Activated CD4-positive, alpha-beta T cell treated with anti-CD3 and anti-CD28 coated beads, Interleukin-2, amount 10 ng/mL, durations not matched to agents 7 days and 5 days (primary cell): Measurements from ENCODE around the gene IFRD2. TPM values are rescaled to one million over a fixed set of nuclear protein-coding genes. Genes with fewer than 3 reads are reported as not detected.
"Not testable (repeated sequence)": the region's sequence is repeated elsewhere in the genome, so short reads cannot be mapped to it uniquely, and the experiment has no call there.

Experiments
- CTCF ChIA-PET: fragments of 350-600 bp; sonication (Branson Sonifier 250); formaldehyde crosslinking; loops from one replicate; lab custom pipeline; 2021; ENCODE audit warnings: antibody characterized with exemption; lab: Charles Lee
- POLR2A ChIA-PET: fragments of 350-600 bp; sonication (Branson Sonifier 250); formaldehyde crosslinking; loops from one replicate; lab custom pipeline; 2021; ENCODE audit warnings: antibody characterized with exemption; lab: Charles Lee
- DNase-seq: peaks from one replicate; pipeline ENCODE4 v3.0.0-alpha.2; 2020
- H3K27ac Mint-ChIP-seq: one replicate; pipeline ENCODE4 v1.8.0; 2021; ENCODE audit warnings: mild to moderate bottlenecking, moderate library complexity, mixed read lengths
- H3K27me3 Mint-ChIP-seq: one replicate; pipeline ENCODE4 v1.8.0; 2021; ENCODE audit warnings: mixed read lengths
- H3K36me3 Mint-ChIP-seq: one replicate; pipeline ENCODE4 v1.8.0; 2021; ENCODE audit warnings: low read depth, mixed read lengths
- H3K4me1 Mint-ChIP-seq: one replicate; pipeline ENCODE4 v1.8.0; 2021; ENCODE audit warnings: mixed read lengths
- H3K4me3 Mint-ChIP-seq: one replicate; pipeline ENCODE4 v1.8.0; 2021; ENCODE audit warnings: mild to moderate bottlenecking, moderate library complexity, mixed read lengths
- H3K9me3 Mint-ChIP-seq: one replicate; pipeline ENCODE4 v1.8.0; 2021; ENCODE audit warnings: mixed read lengths
- total RNA-seq, 2 experiments: library from RNA; stranded (reverse); gene quantifications; one replicate each; pipeline ENCODE4 v1.2.3, GENCODE V29; 2021

IFRD2 gene
- total RNA-seq, 2 experiments from 2014 or later, result 59.4 to 66.0 TPM

- POLR2A ChIA-PET, result no interaction called here
- H3K27ac Mint-ChIP-seq, result no peak overlapping the region
- H3K4me1 Mint-ChIP-seq, result peaks cover 35% of the 10 kb centered on the region
- no peak for DNase-seq
- CTCF ChIA-PET, result interaction anchor here (0.6 to 2.9 kb wide), 18 partner anchors 12 to 734 kb away, joined by 3 to 23 read pairs (median 4); partner anchors contain the start of genes GNAI2, HYAL3, IFRD2 and NAA80
- no peaks in the 10 kb centered on the region for H3K36me3 Mint-ChIP-seq
- H3K4me3 Mint-ChIP-seq, result peak overlapping the region; percentile 32
- peaks cover 44% of the 10 kb centered on the region for H3K27me3 Mint-ChIP-seq
- no peaks in the 10 kb centered on the region for H3K9me3 Mint-ChIP-seq
Observed at GRCh38 chr3:50275141-50275995, 16.9 kb downstream of the IFRD2 start.

GRCh38 chr3:50274371-50275104 is 17.7 kb downstream of the IFRD2 start:
- DNase-seq, result peak; percentile 82
- Mint-ChIP-seq H3K4me3 (peak overlapping the region; percentile 48), H3K4me1 (peaks cover 35% of the 10 kb centered on the region), H3K36me3 (no peaks in the 10 kb centered on the region), H3K9me3 (no peaks in the 10 kb centered on the region), H3K27me3 (peaks cover 44% of the 10 kb centered on the region), H3K27ac (peak overlapping the region; percentile 69)
- ChIA-PET CTCF (interaction anchor here (0.6 to 2.9 kb wide), 14 partner anchors 11 to 85 kb away, joined by 3 to 23 read pairs (median 4); partner anchors contain the start of genes GNAI2 and IFRD2), POLR2A (no interaction called here)

- Mint-ChIP-seq H3K27ac (no peak overlapping the region), H3K4me3 (no peak overlapping the region), H3K9me3 (no peaks in the 10 kb centered on the region), H3K27me3 (peaks cover 45% of the 10 kb centered on the region), H3K4me1 (peaks cover 35% of the 10 kb centered on the region), H3K36me3 (no peaks in the 10 kb centered on the region)
- ChIA-PET CTCF (interaction anchor here (0.8 to 2.9 kb wide), 2 partner anchors 10 to 80 kb away, joined by 3 to 23 read pairs; no protein-coding TSS in a partner anchor), POLR2A (interaction anchor here (0.5 kb wide), 1 partner anchor 162 kb away, joined by 3 read pairs; no protein-coding TSS in a partner anchor)
- no peak for DNase-seq
Observed at GRCh38 chr3:50273689-50274065, 18.6 kb downstream of the IFRD2 start.

GRCh38 chr3:50272911-50273688 is 19.1 kb downstream of the IFRD2 start:
- ChIA-PET POLR2A (interaction anchor here (0.5 to 0.6 kb wide), 2 partner anchors 77 to 161 kb away, joined by 3 to 6 read pairs; no protein-coding TSS in a partner anchor), CTCF (interaction anchor here (0.6 to 2.9 kb wide), 8 partner anchors 9 to 1070 kb away, joined by 3 to 23 read pairs (median 4); no protein-coding TSS in a partner anchor)
- Mint-ChIP-seq H3K4me3 (peak overlapping the region; percentile 54), H3K27me3 (peaks cover 44% of the 10 kb centered on the region), H3K27ac (peak overlapping the region; percentile 26), H3K36me3 (no peaks in the 10 kb centered on the region), H3K4me1 (peaks cover 35% of the 10 kb centered on the region), H3K9me3 (no peaks in the 10 kb centered on the region)
- peak; percentile 87 for DNase-seq

- not testable (repeated sequence) for DNase-seq, H3K9me3 Mint-ChIP-seq, H3K36me3 Mint-ChIP-seq, H3K27ac Mint-ChIP-seq, H3K4me3 Mint-ChIP-seq
- ChIA-PET POLR2A (interaction anchor here (0.6 kb wide), 1 partner anchor 77 kb away, joined by 6 read pairs; no protein-coding TSS in a partner anchor), CTCF (interaction anchor here (0.6 to 2.6 kb wide), 11 partner anchors 9 to 1071 kb away, joined by 3 to 11 read pairs (median 4); partner anchors contain the start of gene GNAI2)
- Mint-ChIP-seq H3K27me3 (peaks cover 43% of the 10 kb centered on the region), H3K4me1 (peaks cover 35% of the 10 kb centered on the region)
Observed at GRCh38 chr3:50272538-50272910, 19.7 kb downstream of the IFRD2 start.

- Mint-ChIP-seq H3K4me3 (no peak overlapping the region), H3K36me3 (no peaks in the 10 kb centered on the region), H3K4me1 (peaks cover 35% of the 10 kb centered on the region), H3K27me3 (peaks cover 42% of the 10 kb centered on the region), H3K27ac (peak overlapping the region; percentile 65), H3K9me3 (no peaks in the 10 kb centered on the region)
- CTCF ChIA-PET, result interaction anchor here (1.0 to 2.6 kb wide), 11 partner anchors 8 to 77 kb away, joined by 3 to 11 read pairs (median 5); partner anchors contain the start of gene GNAI2
- DNase-seq, result no peak
- POLR2A ChIA-PET, result no interaction called here
Observed at GRCh38 chr3:50271314-50271936, 20.8 kb downstream of the IFRD2 start.

GRCh38 chr3:50270422-50271224 is 21.6 kb downstream of the IFRD2 start:
- H3K36me3 Mint-ChIP-seq, result no peaks in the 10 kb centered on the region
- POLR2A ChIA-PET, result no interaction called here

GRCh38 chr3:50269977-50270413 is 22.2 kb downstream of the IFRD2 start:
- Mint-ChIP-seq H3K4me3 (no peak overlapping the region), H3K4me1 (peaks cover 23% of the 10 kb centered on the region), H3K9me3 (no peaks in the 10 kb centered on the region), H3K27ac (no peak overlapping the region), H3K27me3 (peaks cover 33% of the 10 kb centered on the region), H3K36me3 (no peaks in the 10 kb centered on the region)
- no peak for DNase-seq
- ChIA-PET CTCF (interaction anchor here (0.5 to 2.6 kb wide), 4 partner anchors 9 to 76 kb away, joined by 3 to 11 read pairs (median 8); no protein-coding TSS in a partner anchor), POLR2A (no interaction called here)

More at GRCh38 chr3:50270422-50271224, 21.6 kb downstream of the IFRD2 start:
- Mint-ChIP-seq H3K9me3 (no peaks in the 10 kb centered on the region), H3K27ac (no peak overlapping the region), H3K4me1 (peaks cover 29% of the 10 kb centered on the region), H3K4me3 (no peak overlapping the region), H3K27me3 (peaks cover 40% of the 10 kb centered on the region)
- no peak for DNase-seq
- CTCF ChIA-PET, result interaction anchor here (0.5 to 2.6 kb wide), 9 partner anchors 9 to 76 kb away, joined by 3 to 11 read pairs (median 6); partner anchors contain the start of gene GNAI2

- no peak for DNase-seq
- POLR2A ChIA-PET, result no interaction called here
- CTCF ChIA-PET, result no interaction called here
- H3K27ac Mint-ChIP-seq, result no peak overlapping the region
- no peak overlapping the region for H3K4me3 Mint-ChIP-seq
- H3K36me3 Mint-ChIP-seq, result no peaks in the 10 kb centered on the region
- H3K4me1 Mint-ChIP-seq, result peaks cover 20% of the 10 kb centered on the region
- H3K27me3 Mint-ChIP-seq, result peaks cover 30% of the 10 kb centered on the region
- no peaks in the 10 kb centered on the region for H3K9me3 Mint-ChIP-seq
Observed at GRCh38 chr3:50269460-50269859, 22.8 kb downstream of the IFRD2 start.

- no peaks in the 10 kb centered on the region for H3K9me3 Mint-ChIP-seq
- no peak within 1 kb of the TSS for H3K4me3 Mint-ChIP-seq
- ChIA-PET CTCF (interaction anchor here (1.3 to 13.7 kb wide), 3 partner anchors 19 to 74 kb away, joined by 4 to 143 read pairs (median 8); no protein-coding TSS in a partner anchor), POLR2A (interaction anchor here (0.7 kb wide), 1 partner anchor 28 kb away, joined by 5 read pairs; no protein-coding TSS in a partner anchor)
- no peak within 1 kb of the TSS for H3K27ac Mint-ChIP-seq
- H3K4me1 Mint-ChIP-seq, result peaks cover 14% of the 10 kb centered on the region
- peaks cover 24% of the 10 kb centered on the region for H3K27me3 Mint-ChIP-seq
- DNase-seq, result no peak
- no peaks in the 10 kb centered on the region for H3K36me3 Mint-ChIP-seq
Observed at GRCh38 chr3:50268703-50269451, 23.4 kb downstream of the IFRD2 start, which contains the start of gene SEMA3B. TSS of gene SEMA3B (plus strand) at chr3:50269147. CDS start at chr3:50269241, 94 bp downstream.
